Progenitor cell of endocrine pancreas (in vitro differentiated cells): ENCODE measurements around the gene ATP10A. TPM values are rescaled to one million over a fixed set of nuclear protein-coding genes. Genes with fewer than 3 reads are reported as not detected.

ENCODE experiments used
- DNase-seq: peaks from one replicate; pipeline ENCODE4 v3.0.0; 2021; ENCODE audit warnings: low spot score; ENCODE audit not compliant: unreplicated experiment
- H3K27ac Mint-ChIP-seq: 2 replicates; pipeline ENCODE4 v1.8.0; 2021; ENCODE audit warnings: mild to moderate bottlenecking, moderate library complexity, mixed read lengths
- H3K27me3 Mint-ChIP-seq: 2 replicates; pipeline ENCODE4 v1.8.0; 2021; ENCODE audit warnings: mixed read lengths
- H3K36me3 Mint-ChIP-seq: 2 replicates; pipeline ENCODE4 v1.8.0; 2022; ENCODE audit warnings: mixed read lengths; ENCODE audit not compliant: insufficient read depth
- H3K4me1 Mint-ChIP-seq: 2 replicates; pipeline ENCODE4 v1.8.0; 2021; ENCODE audit warnings: low read depth, mixed read lengths
- H3K4me3 Mint-ChIP-seq: 2 replicates; pipeline ENCODE4 v1.8.0; 2021; ENCODE audit warnings: low read depth, mild to moderate bottlenecking, moderate library complexity, mixed read lengths
- H3K9me3 Mint-ChIP-seq: 2 replicates; pipeline ENCODE4 v1.8.0; 2021; ENCODE audit warnings: low read depth, mixed read lengths
- CTCF ChIP-seq: fragments of 200-600 bp; sonication (generic); IDR thresholded peaks from one replicate; pipeline ENCODE4 v1.5.0; 2021; ENCODE audit warnings: antibody characterized with exemption, mild to moderate bottlenecking; ENCODE audit not compliant: unreplicated experiment
- total RNA-seq: library from RNA; stranded (reverse); gene quantifications from 2 replicates; pipeline ENCODE4 v1.2.1, GENCODE V29; 2021

Gene ATP10A
- total RNA-seq, 1 donor from 2014 or later: 0.07 TPM

- Mint-ChIP-seq H3K27ac (no peak overlapping the region), H3K4me3 (no peak overlapping the region), H3K36me3 (no peaks in the 10 kb centered on the region), H3K4me1 (peaks cover 2% of the 10 kb centered on the region), H3K27me3 (no peaks in the 10 kb centered on the region), H3K9me3 (peaks cover 4% of the 10 kb centered on the region)
- no peak for DNase-seq
- TF ChIP-seq CTCF: no peak
Measured at GRCh38 chr15:25768271-25768670, 94.9 kb downstream of the ATP10A start.

- peaks cover 5% of the 10 kb centered on the region for H3K4me1 Mint-ChIP-seq
- H3K9me3 Mint-ChIP-seq: peaks cover 4% of the 10 kb centered on the region
- no peak for TF ChIP-seq CTCF
- no peak overlapping the region for H3K4me3 Mint-ChIP-seq
- DNase-seq: no peak
- no peak overlapping the region for H3K27ac Mint-ChIP-seq
- no peaks in the 10 kb centered on the region for H3K27me3 Mint-ChIP-seq
- H3K36me3 Mint-ChIP-seq: no peaks in the 10 kb centered on the region
Measured at GRCh38 chr15:25767356-25768151, 95.6 kb downstream of the ATP10A start.

GRCh38 chr15:25766417-25766816 is 96.7 kb downstream of the ATP10A start:
- Mint-ChIP-seq H3K4me1 (peaks cover 5% of the 10 kb centered on the region), H3K27ac (no peak overlapping the region), H3K36me3 (no peaks in the 10 kb centered on the region), H3K27me3 (no peaks in the 10 kb centered on the region), H3K4me3 (no peak overlapping the region), H3K9me3 (peaks cover 4% of the 10 kb centered on the region)
- no peak for DNase-seq
- no peak for TF ChIP-seq CTCF

GRCh38 chr15:25764980-25765735 is 98.0 kb downstream of the ATP10A start:
- no peak for DNase-seq
- Mint-ChIP-seq H3K36me3 (no peaks in the 10 kb centered on the region), H3K4me3 (no peak overlapping the region), H3K4me1 (peaks cover 5% of the 10 kb centered on the region), H3K9me3 (peaks cover 4% of the 10 kb centered on the region), H3K27ac (no peak overlapping the region), H3K27me3 (no peaks in the 10 kb centered on the region)
- TF ChIP-seq CTCF: no peak

GRCh38 chr15:25763954-25764353 is 99.2 kb downstream of the ATP10A start:
- Mint-ChIP-seq H3K27me3 (no peaks in the 10 kb centered on the region), H3K4me1 (peaks cover 5% of the 10 kb centered on the region), H3K9me3 (peaks cover 4% of the 10 kb centered on the region), H3K27ac (no peak overlapping the region), H3K36me3 (no peaks in the 10 kb centered on the region), H3K4me3 (no peak overlapping the region)
- no peak for TF ChIP-seq CTCF
- no peak for DNase-seq
